Panc1 (cell line): ENCODE measurements around the gene EIF2B5. TPM values are rescaled to one million over a fixed set of nuclear protein-coding genes. Genes with fewer than 3 reads are reported as not detected.

ENCODE experiments used
- ATAC-seq: fragments of 200-7000 bp; cut with Tn5 transposase; 2 replicates; pipeline ENCODE4 v1.9.1; 2020; ENCODE audit warnings: mild to moderate bottlenecking, moderate library complexity
- BruUV-seq: library from RNA; stranded (reverse); fragments of 400-500 nt; replicated peaks from 2 replicates; lab custom pipeline; 2021; lab: Mats Ljungman, UMichigan
- CTCF ChIA-PET: fragments of 300-600 bp; sonication (Branson Sonifier 250); formaldehyde crosslinking; loops from one replicate; lab custom pipeline; 2022; ENCODE audit warnings: antibody characterized with exemption; lab: Charles Lee
- POLR2A ChIA-PET: fragments of 300-600 bp; sonication (Branson Sonifier 250); formaldehyde crosslinking; loops from one replicate; lab custom pipeline; 2022; ENCODE audit warnings: antibody characterized with exemption; lab: Charles Lee
- DNase-seq: peaks from one replicate; pipeline ENCODE4 v3.0.0-alpha.2; 2010; ENCODE audit warnings: low read depth, low spot score
- H3K27ac ChIP-seq: 2 replicates; pipeline ENCODE4 v1.5.1; 2011; ENCODE audit warnings: mild to moderate bottlenecking, low read length, inconsistent platforms
- H3K27me3 ChIP-seq: fragments of 200-500 bp; sonication (Bioruptor generic); 2 replicates; pipeline ENCODE4 v1.6.0; 2014; ENCODE audit warnings: low read length, inconsistent platforms; ENCODE audit not compliant: control insufficient read depth, insufficient read depth
- H3K36me3 ChIP-seq: fragments of 200-500 bp; sonication (Bioruptor generic); 2 replicates; pipeline ENCODE4 v1.5.1; 2014; ENCODE audit warnings: inconsistent platforms, mild to moderate bottlenecking, low read length, moderate library complexity; ENCODE audit not compliant: control insufficient read depth, insufficient read depth
- H3K4me1 ChIP-seq: 2 replicates; pipeline ENCODE4 v1.5.1; 2011; ENCODE audit warnings: inconsistent platforms, mild to moderate bottlenecking, low read length, moderate library complexity; ENCODE audit not compliant: control insufficient read depth, insufficient read depth
- H3K4me3 ChIP-seq, 2 experiments: 2 replicates each; pipeline ENCODE4 v1.5.1; 2011 to 2012; ENCODE audit warnings: low read depth in 2 of 2, low read length in 2 of 2, mild to moderate bottlenecking in 2 of 2, inconsistent platforms in 1 of 2, moderate library complexity in 1 of 2
- H3K9me3 ChIP-seq: fragments of 200-500 bp; sonication (Bioruptor generic); 2 replicates; pipeline ENCODE4 v1.5.1; 2014; ENCODE audit warnings: low read depth, mild to moderate bottlenecking, inconsistent platforms, low read length, moderate library complexity; ENCODE audit not compliant: control insufficient read depth, insufficient read depth
- CTCF ChIP-seq: fragments of 450-650 bp; IDR thresholded peaks from 2 replicates; pipeline ENCODE4 v1.5.1; 2017; ENCODE audit warnings: mild to moderate bottlenecking
- POLR2AphosphoS5 ChIP-seq: IDR thresholded peaks from 2 replicates; pipeline ENCODE4 v1.6.1; 2012; ENCODE audit warnings: mild to moderate bottlenecking, low read depth, low read length, moderate library complexity
- SIN3A ChIP-seq: IDR thresholded peaks from 2 replicates; pipeline ENCODE4 v1.6.1; 2012; ENCODE audit warnings: low read depth, mild to moderate bottlenecking, low read length, moderate library complexity, borderline replicate concordance; ENCODE audit not compliant: insufficient read depth
- TCF7L2 ChIP-seq: IDR thresholded peaks from 2 replicates; pipeline ENCODE4 v1.6.1; 2011; ENCODE audit warnings: mild to moderate bottlenecking, low read depth, low read length, inconsistent platforms
- in situ Hi-C: cut with HindIII; loops from 2 replicates; pipeline ENCODE4 v1.10.0; 2016; ENCODE audit warnings: low sequenced_read_pairs, low pct_unique_long_range_greater_than_20kb
- intact Hi-C: fragments of 100-400 bp; cut with micrococcal nuclease; formaldehyde crosslinking; loops from one replicate; pipeline ENCODE4 v1.10.0; 2022; ENCODE audit not compliant: unreplicated experiment
- total RNA-seq: library from RNA; stranded (reverse); gene quantifications from one replicate; pipeline ENCODE4 v1.2.1, GENCODE V29; 2021; ENCODE audit not compliant: unreplicated experiment
- TF ChIP-seq, protein P1 (sequence below), 2 experiments: IDR thresholded peaks; 2 replicates each; pipeline ENCODE4 v1.6.1; 2011 to 2012; ENCODE audit warnings: low read depth in 2 of 2, control low read depth in 1 of 2, low read length in 1 of 2, mild to moderate bottlenecking in 1 of 2, moderate library complexity in 1 of 2; ENCODE audit not compliant: insufficient read depth in 1 of 2

The EIF2B5 gene
- total RNA-seq, 1 experiment from 2014 or later, result 60.2 TPM

DNA sequence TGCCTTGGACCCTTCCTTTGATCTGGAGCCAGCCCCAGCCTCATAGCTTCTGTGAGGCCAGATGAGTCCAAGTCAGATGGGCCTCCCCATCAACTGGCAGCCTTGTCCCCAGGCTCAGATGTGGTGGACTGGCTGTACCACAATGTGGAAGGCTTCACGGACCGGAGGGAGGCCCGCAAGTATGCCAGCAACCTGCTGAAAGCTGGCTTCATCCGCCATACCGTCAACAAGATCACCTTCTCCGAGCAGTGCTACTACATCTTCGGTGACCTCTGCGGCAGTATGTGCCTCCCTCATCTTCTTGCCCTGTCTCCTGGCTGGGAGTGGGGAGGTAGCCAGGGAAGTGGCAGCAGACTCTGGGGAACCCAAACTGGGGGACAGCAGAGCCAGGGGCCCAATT, 32.6 kb downstream of the EIF2B5 start:
- no peaks in the 10 kb centered on the region for H3K27me3 ChIP-seq
- H3K27ac ChIP-seq, result no peak overlapping the region
- no peaks in the 10 kb centered on the region for H3K4me1 ChIP-seq
- intact Hi-C loops, result no loop called here
- in situ Hi-C loops, result no loop called here
- ChIA-PET POLR2A (no interaction called here), CTCF (no interaction called here)
- no peaks in the 10 kb centered on the region for H3K9me3 ChIP-seq
- H3K4me3 ChIP-seq, result no peak overlapping the region
- BruUV-seq, result no TSS peak
- no peak for ATAC-seq
- DNase-seq, result no peak
- H3K36me3 ChIP-seq, result peaks cover 17% of the 10 kb centered on the region
- TF ChIP-seq POLR2AphosphoS5 (no peak), SIN3A (no peak), CTCF (no peak)

DNA sequence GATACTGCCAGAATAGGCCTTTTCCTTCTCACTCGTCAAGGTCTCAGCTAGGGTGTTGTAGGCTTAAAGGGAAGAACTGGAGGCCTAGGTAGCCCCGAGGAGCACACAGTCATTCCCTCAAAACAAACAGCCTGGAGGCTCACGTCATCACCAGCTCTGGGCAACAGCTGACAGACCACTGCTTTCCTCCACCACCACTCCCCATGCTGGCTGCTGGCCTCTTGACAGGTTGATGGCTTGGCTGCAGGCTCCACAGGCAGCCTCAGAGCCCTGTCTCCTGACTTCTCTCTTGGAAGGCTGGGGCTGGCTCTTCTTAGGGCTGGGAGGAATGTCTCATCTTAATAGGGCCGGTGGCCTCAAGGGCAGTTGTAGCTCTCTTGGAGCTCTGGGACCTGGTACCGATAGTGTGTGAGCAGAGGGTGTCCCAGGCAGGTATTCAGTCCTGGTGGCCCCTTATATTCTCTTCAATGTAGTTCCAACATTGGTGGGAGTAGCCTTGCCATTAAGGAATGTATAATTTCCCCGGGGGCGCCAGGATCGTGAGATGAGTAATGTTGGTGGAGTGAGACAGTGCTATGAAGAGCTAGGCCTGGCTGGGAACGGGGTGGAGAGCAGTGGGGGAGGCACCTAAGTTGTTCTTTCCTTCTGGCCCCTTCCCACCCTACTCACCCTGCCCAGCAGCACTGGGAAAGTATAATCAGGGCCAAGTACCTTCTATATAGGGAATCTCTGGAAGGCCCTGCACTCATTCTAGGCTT, 33.4 kb downstream of the EIF2B5 start:
- H3K27ac ChIP-seq, result no peak overlapping the region
- ATAC-seq (peak; percentile 37), DNase-seq (no peak)
- H3K36me3 ChIP-seq, result peaks cover 17% of the 10 kb centered on the region
- H3K4me1 ChIP-seq, result no peaks in the 10 kb centered on the region
- in situ Hi-C loops (no loop called here), intact Hi-C loops (no loop called here)
- no peak overlapping the region for H3K4me3 ChIP-seq
- ChIA-PET POLR2A (no interaction called here), CTCF (no interaction called here)
- TF ChIP-seq POLR2AphosphoS5 (no peak), SIN3A (no peak), CTCF (no peak), TCF7L2 (no peak)
- TF ChIP-seq, protein P1, sequence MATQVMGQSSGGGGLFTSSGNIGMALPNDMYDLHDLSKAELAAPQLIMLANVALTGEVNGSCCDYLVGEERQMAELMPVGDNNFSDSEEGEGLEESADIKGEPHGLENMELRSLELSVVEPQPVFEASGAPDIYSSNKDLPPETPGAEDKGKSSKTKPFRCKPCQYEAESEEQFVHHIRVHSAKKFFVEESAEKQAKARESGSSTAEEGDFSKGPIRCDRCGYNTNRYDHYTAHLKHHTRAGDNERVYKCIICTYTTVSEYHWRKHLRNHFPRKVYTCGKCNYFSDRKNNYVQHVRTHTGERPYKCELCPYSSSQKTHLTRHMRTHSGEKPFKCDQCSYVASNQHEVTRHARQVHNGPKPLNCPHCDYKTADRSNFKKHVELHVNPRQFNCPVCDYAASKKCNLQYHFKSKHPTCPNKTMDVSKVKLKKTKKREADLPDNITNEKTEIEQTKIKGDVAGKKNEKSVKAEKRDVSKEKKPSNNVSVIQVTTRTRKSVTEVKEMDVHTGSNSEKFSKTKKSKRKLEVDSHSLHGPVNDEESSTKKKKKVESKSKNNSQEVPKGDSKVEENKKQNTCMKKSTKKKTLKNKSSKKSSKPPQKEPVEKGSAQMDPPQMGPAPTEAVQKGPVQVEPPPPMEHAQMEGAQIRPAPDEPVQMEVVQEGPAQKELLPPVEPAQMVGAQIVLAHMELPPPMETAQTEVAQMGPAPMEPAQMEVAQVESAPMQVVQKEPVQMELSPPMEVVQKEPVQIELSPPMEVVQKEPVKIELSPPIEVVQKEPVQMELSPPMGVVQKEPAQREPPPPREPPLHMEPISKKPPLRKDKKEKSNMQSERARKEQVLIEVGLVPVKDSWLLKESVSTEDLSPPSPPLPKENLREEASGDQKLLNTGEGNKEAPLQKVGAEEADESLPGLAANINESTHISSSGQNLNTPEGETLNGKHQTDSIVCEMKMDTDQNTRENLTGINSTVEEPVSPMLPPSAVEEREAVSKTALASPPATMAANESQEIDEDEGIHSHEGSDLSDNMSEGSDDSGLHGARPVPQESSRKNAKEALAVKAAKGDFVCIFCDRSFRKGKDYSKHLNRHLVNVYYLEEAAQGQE (IDR thresholded peaks at IDR 0.05; ENCODE audit: insufficient read depth in 1 of 2, low read depth in 2 of 2, low read length in 1 of 2), result no peak
- BruUV-seq, result no TSS peak
- H3K9me3 ChIP-seq, result no peaks in the 10 kb centered on the region
- no peaks in the 10 kb centered on the region for H3K27me3 ChIP-seq
